WTC11 (cell line): ENCODE data around the gene TLE7. TPM values are rescaled to one million over a fixed set of nuclear protein-coding genes. Genes with fewer than 3 reads are reported as not detected.

Experiments used
- ATAC-seq: fragments of 200-7000 bp; cut with Tn5 transposase; 2 replicates; pipeline ENCODE4 v1.10.0; 2021; ENCODE audit warnings: mild to moderate bottlenecking, moderate library complexity
- CTCF ChIA-PET: fragments of 300-600 bp; sonication (Branson Sonifier 250); formaldehyde crosslinking; loops from one replicate; lab custom pipeline; 2021; ENCODE audit warnings: antibody characterized with exemption; lab: Charles Lee
- POLR2A ChIA-PET: fragments of 350-600 bp; sonication (Branson Sonifier 250); formaldehyde crosslinking; loops from one replicate; lab custom pipeline; 2021; ENCODE audit warnings: antibody characterized with exemption; lab: Charles Lee
- DNase-seq: peaks from one replicate; pipeline ENCODE4 v3.0.0; 2021; ENCODE audit warnings: low spot score
- H3K27ac Mint-ChIP-seq: 2 replicates; pipeline ENCODE4 v1.8.0; 2021; ENCODE audit warnings: mixed read lengths
- H3K27me3 Mint-ChIP-seq: 2 replicates; pipeline ENCODE4 v1.8.0; 2021; ENCODE audit warnings: low read depth, mild to moderate bottlenecking, moderate library complexity, mixed read lengths
- H3K36me3 Mint-ChIP-seq: 2 replicates; pipeline ENCODE4 v1.8.0; 2021; ENCODE audit warnings: mixed read lengths
- H3K4me1 Mint-ChIP-seq: 2 replicates; pipeline ENCODE4 v1.8.0; 2022; ENCODE audit warnings: mixed read lengths
- H3K4me3 Mint-ChIP-seq: 2 replicates; pipeline ENCODE4 v1.8.0; 2021; ENCODE audit warnings: mild to moderate bottlenecking, moderate library complexity, mixed read lengths
- H3K9me3 Mint-ChIP-seq: 2 replicates; pipeline ENCODE4 v1.8.0; 2021; ENCODE audit warnings: mixed read lengths
- AFF4 ChIP-seq: sonication (generic); formaldehyde crosslinking; IDR thresholded peaks from 2 replicates; pipeline ENCODE4 v1.8.1; 2023; ENCODE audit warnings: mild to moderate bottlenecking, missing genetic modification reagents, borderline replicate concordance
- ATF6 ChIP-seq: sonication (generic); formaldehyde crosslinking; IDR thresholded peaks from 2 replicates; pipeline ENCODE4 v1.8.1; 2023; ENCODE audit warnings: mild to moderate bottlenecking, missing genetic modification reagents
- CBFB ChIP-seq: sonication (generic); formaldehyde crosslinking; IDR thresholded peaks from 2 replicates; pipeline ENCODE4 v1.8.1; 2022; ENCODE audit warnings: mild to moderate bottlenecking, low read depth, missing genetic modification reagents
- E2F4 ChIP-seq: sonication (generic); formaldehyde crosslinking; IDR thresholded peaks from 2 replicates; pipeline ENCODE4 v1.8.1; 2022; ENCODE audit warnings: low read depth, mild to moderate bottlenecking, moderate library complexity, missing genetic modification reagents, borderline replicate concordance
- GABPB1 ChIP-seq: sonication (generic); formaldehyde crosslinking; IDR thresholded peaks from 2 replicates; pipeline ENCODE4 v1.8.1; 2023; ENCODE audit warnings: mild to moderate bottlenecking, missing genetic modification reagents
- HMGA2 ChIP-seq: fragments of 250-450 bp; sonication (Bioruptor Pico); IDR thresholded peaks from 2 replicates; pipeline ENCODE4 v1.4.0; 2021; ENCODE audit warnings: mild to moderate bottlenecking, moderate library complexity
- KAT7 ChIP-seq: sonication (generic); formaldehyde crosslinking; IDR thresholded peaks from 2 replicates; pipeline ENCODE4 v1.8.1; 2023; ENCODE audit warnings: missing genetic modification reagents, mild to moderate bottlenecking, borderline replicate concordance
- MXD4 ChIP-seq: fragments of 250-450 bp; sonication (Bioruptor Pico); IDR thresholded peaks from 2 replicates; pipeline ENCODE4 v1.8.0; 2021; ENCODE audit warnings: mild to moderate bottlenecking, moderate library complexity, borderline replicate concordance
- NFATC4 ChIP-seq: fragments of 250-450 bp; sonication (Bioruptor Pico); IDR thresholded peaks from 2 replicates; pipeline ENCODE4 v1.9.0; 2021; ENCODE audit warnings: mild to moderate bottlenecking
- NR1H2 ChIP-seq: sonication (generic); formaldehyde crosslinking; IDR thresholded peaks from 2 replicates; pipeline ENCODE4 v1.9.0; 2021; ENCODE audit warnings: mild to moderate bottlenecking, moderate library complexity, missing genetic modification reagents
- OVOL2 ChIP-seq: fragments of 250-450 bp; sonication (Bioruptor Pico); IDR thresholded peaks from 2 replicates; pipeline ENCODE4 v1.9.0; 2021; ENCODE audit warnings: mild to moderate bottlenecking, borderline replicate concordance
- RELA ChIP-seq: sonication (generic); formaldehyde crosslinking; IDR thresholded peaks from 2 replicates; pipeline ENCODE4 v1.8.1; 2022; ENCODE audit warnings: missing genetic modification reagents, mild to moderate bottlenecking, borderline replicate concordance
- RORB ChIP-seq: fragments of 250-450 bp; sonication (Bioruptor Pico); IDR thresholded peaks from 2 replicates; pipeline ENCODE4 v1.9.0; 2021; ENCODE audit warnings: mild to moderate bottlenecking
- SMAD3 ChIP-seq: sonication (generic); formaldehyde crosslinking; IDR thresholded peaks from 2 replicates; pipeline ENCODE4 v1.8.0; 2022; ENCODE audit warnings: missing genetic modification reagents, mild to moderate bottlenecking, borderline replicate concordance
- STAT6 ChIP-seq: sonication (generic); formaldehyde crosslinking; conservative IDR thresholded peaks from 2 replicates; pipeline ENCODE4 v1.8.1; 2023; ENCODE audit warnings: mild to moderate bottlenecking, low read depth, missing genetic modification reagents, moderate library complexity
- TCF7 ChIP-seq: sonication (generic); formaldehyde crosslinking; IDR thresholded peaks from 2 replicates; pipeline ENCODE4 v1.8.0; 2022; ENCODE audit warnings: mild to moderate bottlenecking, low read depth, missing genetic modification reagents, moderate library complexity
- ZMAT4 ChIP-seq: fragments of 250-450 bp; sonication (Bioruptor Pico); IDR thresholded peaks from 2 replicates; pipeline ENCODE4 v1.9.0; 2021; ENCODE audit warnings: mild to moderate bottlenecking
- ZNF281 ChIP-seq: sonication (generic); formaldehyde crosslinking; IDR thresholded peaks from 2 replicates; pipeline ENCODE4 v1.8.0; 2023; ENCODE audit warnings: mild to moderate bottlenecking, missing genetic modification reagents
- total RNA-seq: library from RNA; stranded (reverse); gene quantifications from 3 replicates; pipeline ENCODE4 v1.2.3, GENCODE V29; 2021

Gene TLE7
- total RNA-seq, 1 experiment from 2014 or later: 0.55 TPM

GRCh38 chr16:71426880-71427615, 14.8 kb downstream of the TLE7 start (continued):
- TF ChIP-seq ATF6 (CRISPR knock-in tag): no peak

GRCh38 chr16:71426069-71426879, 15.6 kb downstream of the TLE7 start:
- Mint-ChIP-seq H3K4me1 (peaks cover 16% of the 10 kb centered on the region), H3K27me3 (peaks cover 53% of the 10 kb centered on the region), H3K9me3 (no peaks in the 10 kb centered on the region), H3K36me3 (no peaks in the 10 kb centered on the region), H3K27ac (peak overlapping the region; percentile 95), H3K4me3 (peak overlapping the region; percentile 82)
- peak; percentile 96 for ATAC-seq
- POLR2A ChIA-PET: interaction anchor here (1.2 kb wide), 1 partner anchor 8 kb away, joined by 3 read pairs; no protein-coding TSS in a partner anchor
- CTCF ChIA-PET: interaction anchor here (1.0 to 6.4 kb wide), 12 partner anchors 14 to 185 kb away, joined by 3 to 76 read pairs (median 6); partner anchors contain the start of gene CHST4
- peak; percentile 94 for DNase-seq
- TF ChIP-seq RELA (CRISPR knock-in tag): no peak
- TF ChIP-seq SMAD3 (CRISPR knock-in tag): no peak
- TF ChIP-seq STAT6 (CRISPR knock-in tag): no peak
- TF ChIP-seq OVOL2 (CRISPR knock-in tag): no peak
- TF ChIP-seq CBFB (CRISPR knock-in tag): no peak
- TF ChIP-seq AFF4: no peak
- TF ChIP-seq KAT7 (CRISPR knock-in tag): no peak; the same call in 1 of the 2 replicates
- TF ChIP-seq E2F4 (CRISPR knock-in tag): no peak
- TF ChIP-seq NFATC4 (CRISPR knock-in tag): peak; percentile 93
- TF ChIP-seq TCF7 (CRISPR knock-in tag): no peak
- TF ChIP-seq RORB: no peak
- TF ChIP-seq NR1H2 (CRISPR knock-in tag): 0 out of 2 replicates have a peak, but pooled peaks have one; percentile 54
- peak; percentile 65; the same call in 1 of the 2 replicates for TF ChIP-seq ZNF281 (CRISPR knock-in tag)
- peak; percentile 86 for TF ChIP-seq ZMAT4
- TF ChIP-seq GABPB1 (CRISPR knock-in tag): peak; percentile 76
- peak; percentile 25; the same call in 1 of the 2 replicates for TF ChIP-seq HMGA2
- no peak for TF ChIP-seq MXD4 (CRISPR knock-in tag)
